RWPE2 (cell line): ENCODE data around the gene IER3IP1.

Experiments used
- ATAC-seq: fragments of 200-7000 bp; cut with Tn5 transposase; 3 replicates; pipeline ENCODE4 v1.9.1; 2021; ENCODE audit warnings: low read depth
- DNase-seq: peaks from one replicate; pipeline ENCODE4 v3.0.0-alpha.2; 2020; ENCODE audit warnings: low spot score
- H3K27ac ChIP-seq: fragments of 450-650 bp; 2 replicates; pipeline ENCODE4 v1.5.1; 2017; ENCODE audit warnings: mild to moderate bottlenecking; ENCODE audit not compliant: poor library complexity, severe bottlenecking
- H3K27me3 ChIP-seq: fragments of 250-450 bp; sonication (Bioruptor Pico); 2 replicates; pipeline ENCODE4 v1.5.1; 2021; ENCODE audit warnings: mild to moderate bottlenecking, moderate library complexity; ENCODE audit not compliant: insufficient read depth, poor library complexity, severe bottlenecking
- H3K36me3 ChIP-seq: fragments of 250-450 bp; sonication (Bioruptor Pico); 2 replicates; pipeline ENCODE4 v1.5.1; 2020; ENCODE audit warnings: low read depth, mild to moderate bottlenecking, moderate library complexity
- H3K4me1 ChIP-seq: fragments of 250-450 bp; sonication (Bioruptor Pico); 2 replicates; pipeline ENCODE4 v1.5.1; 2021; ENCODE audit warnings: mild to moderate bottlenecking, moderate library complexity; ENCODE audit not compliant: insufficient read depth, poor library complexity, severe bottlenecking
- H3K4me3 ChIP-seq: fragments of 250-450 bp; sonication (Bioruptor Pico); 2 replicates; pipeline ENCODE4 v1.5.1; 2021; ENCODE audit warnings: mild to moderate bottlenecking, moderate library complexity; ENCODE audit not compliant: severe bottlenecking
- H3K9me3 ChIP-seq: fragments of 250-450 bp; sonication (Bioruptor Pico); 2 replicates; pipeline ENCODE4 v1.5.1; 2021; ENCODE audit warnings: mild to moderate bottlenecking, moderate library complexity; ENCODE audit not compliant: severe bottlenecking
- TF ChIP-seq, protein P1 (sequence below): fragments of 450-650 bp; IDR thresholded peaks from one replicate; pipeline ENCODE4 v1.5.1; 2017; ENCODE audit warnings: mild to moderate bottlenecking, moderate library complexity; ENCODE audit not compliant: poor library complexity, severe bottlenecking

IER3IP1 gene

DNA sequence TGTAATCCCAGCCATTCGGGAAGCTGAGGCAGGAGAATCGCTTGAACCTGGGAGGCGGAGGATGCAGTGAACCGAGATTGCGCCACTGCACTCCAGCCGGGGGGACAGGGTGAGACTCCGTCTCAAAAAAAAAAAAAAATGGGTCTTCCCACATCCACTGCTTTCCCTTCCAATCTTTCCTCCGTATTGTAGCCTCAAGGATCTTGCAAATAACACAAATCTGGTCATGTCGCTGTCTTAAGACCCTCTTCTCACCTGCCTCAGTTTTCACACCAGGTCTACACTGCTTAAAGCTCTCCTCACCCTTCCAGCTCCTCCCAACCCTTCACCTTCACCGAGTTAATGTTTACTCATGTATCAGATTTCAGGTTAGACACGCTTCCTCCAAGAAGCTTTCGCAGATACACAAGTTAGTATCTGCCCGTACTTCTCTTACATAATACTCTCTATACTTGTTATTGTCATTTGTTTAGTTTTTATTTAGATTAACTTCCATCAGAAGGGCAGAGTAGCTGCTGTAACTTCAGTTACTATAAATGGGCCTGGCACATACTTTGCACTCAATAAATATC lies 1.5 kb downstream of the IER3IP1 start:
- Histone ChIP-seq H3K36me3 (peaks cover 21% of the 10 kb centered on the region), H3K4me1 (peaks cover 7% of the 10 kb centered on the region), H3K4me3 (peak overlapping the region; percentile 77), H3K9me3 (no peaks in the 10 kb centered on the region), H3K27ac (peak overlapping the region; percentile 33), H3K27me3 (no peaks in the 10 kb centered on the region)
- TF ChIP-seq, protein P1, sequence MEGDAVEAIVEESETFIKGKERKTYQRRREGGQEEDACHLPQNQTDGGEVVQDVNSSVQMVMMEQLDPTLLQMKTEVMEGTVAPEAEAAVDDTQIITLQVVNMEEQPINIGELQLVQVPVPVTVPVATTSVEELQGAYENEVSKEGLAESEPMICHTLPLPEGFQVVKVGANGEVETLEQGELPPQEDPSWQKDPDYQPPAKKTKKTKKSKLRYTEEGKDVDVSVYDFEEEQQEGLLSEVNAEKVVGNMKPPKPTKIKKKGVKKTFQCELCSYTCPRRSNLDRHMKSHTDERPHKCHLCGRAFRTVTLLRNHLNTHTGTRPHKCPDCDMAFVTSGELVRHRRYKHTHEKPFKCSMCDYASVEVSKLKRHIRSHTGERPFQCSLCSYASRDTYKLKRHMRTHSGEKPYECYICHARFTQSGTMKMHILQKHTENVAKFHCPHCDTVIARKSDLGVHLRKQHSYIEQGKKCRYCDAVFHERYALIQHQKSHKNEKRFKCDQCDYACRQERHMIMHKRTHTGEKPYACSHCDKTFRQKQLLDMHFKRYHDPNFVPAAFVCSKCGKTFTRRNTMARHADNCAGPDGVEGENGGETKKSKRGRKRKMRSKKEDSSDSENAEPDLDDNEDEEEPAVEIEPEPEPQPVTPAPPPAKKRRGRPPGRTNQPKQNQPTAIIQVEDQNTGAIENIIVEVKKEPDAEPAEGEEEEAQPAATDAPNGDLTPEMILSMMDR: no peak
- ATAC-seq (peak; percentile 82), DNase-seq (no peak)

DNA sequence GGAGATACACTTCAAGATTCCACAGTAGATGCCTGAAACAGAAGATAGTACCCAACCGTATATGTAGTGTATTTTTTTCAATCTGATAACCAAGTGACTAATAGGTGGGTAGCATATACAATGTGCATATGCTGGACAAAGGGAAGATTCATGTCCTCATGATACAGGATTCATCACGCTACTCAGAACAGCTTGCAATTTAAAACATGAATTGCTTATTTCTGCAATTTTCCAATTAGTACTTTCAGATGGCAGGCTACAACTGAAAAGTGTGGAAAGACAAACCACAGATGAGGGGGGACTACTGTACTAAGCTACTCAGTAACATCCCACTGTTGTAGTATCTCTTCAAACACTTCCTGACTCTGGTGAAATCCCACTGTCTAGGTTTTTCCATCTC lies 3.7 kb downstream of the IER3IP1 start:
- TF ChIP-seq, protein P1: no peak
- H3K27ac ChIP-seq: no peak overlapping the region

DNA sequence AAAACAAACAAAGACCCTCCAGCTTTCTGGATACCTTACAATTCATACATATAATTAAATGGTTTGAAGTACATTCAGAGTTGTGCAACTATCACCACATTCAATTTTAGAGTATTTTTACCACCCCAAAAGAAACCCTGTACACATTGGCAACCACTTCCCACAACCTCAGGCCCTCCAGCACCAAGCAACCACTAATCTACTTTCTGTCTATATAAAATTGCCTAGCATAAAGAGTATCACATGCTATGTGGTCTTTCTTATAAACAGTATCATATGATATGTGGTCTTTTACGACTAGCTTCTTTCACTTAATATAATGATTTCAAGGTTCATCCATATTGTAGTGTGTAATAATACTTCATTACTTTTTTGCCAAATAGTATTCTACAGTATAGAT lies 7.3 kb downstream of the IER3IP1 start:
- H3K9me3 ChIP-seq: no peaks in the 10 kb centered on the region
- H3K4me3 ChIP-seq: no peak overlapping the region
- H3K27ac ChIP-seq: no peak overlapping the region
- DNase-seq: no peak
- H3K4me1 ChIP-seq: peaks cover 1% of the 10 kb centered on the region
- ATAC-seq: no peak
- peaks cover 28% of the 10 kb centered on the region for H3K36me3 ChIP-seq
- TF ChIP-seq, protein P1: no peak
- H3K27me3 ChIP-seq: no peaks in the 10 kb centered on the region

More for the DNA sequence above, 3.7 kb downstream of the IER3IP1 start:
- DNase-seq (no peak), ATAC-seq (no peak)
- Histone ChIP-seq H3K27me3 (no peaks in the 10 kb centered on the region), H3K9me3 (no peaks in the 10 kb centered on the region), H3K4me1 (peaks cover 7% of the 10 kb centered on the region), H3K36me3 (peaks cover 30% of the 10 kb centered on the region), H3K4me3 (no peak overlapping the region)

DNA sequence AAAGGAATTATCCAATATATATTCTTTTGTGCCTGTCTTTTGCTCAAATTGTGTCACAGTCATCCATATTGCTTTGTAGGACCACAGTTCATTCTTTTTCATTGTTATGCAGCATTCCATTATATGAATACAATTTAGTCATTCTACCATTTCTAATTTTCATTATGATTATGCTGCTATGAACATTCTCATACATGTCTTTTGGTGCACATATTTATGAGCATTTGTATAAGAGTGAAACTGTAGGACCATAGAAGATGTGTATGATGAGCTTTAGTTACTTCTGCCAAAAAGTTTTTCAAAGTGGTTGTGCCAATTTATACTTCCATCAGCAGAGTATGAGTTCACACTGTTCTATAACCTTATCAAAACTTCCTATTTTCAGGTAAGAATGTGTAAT lies 7.7 kb downstream of the IER3IP1 start:
- Histone ChIP-seq H3K36me3 (peaks cover 24% of the 10 kb centered on the region), H3K9me3 (no peaks in the 10 kb centered on the region), H3K4me3 (no peak overlapping the region), H3K4me1 (peaks cover 5% of the 10 kb centered on the region), H3K27me3 (no peaks in the 10 kb centered on the region), H3K27ac (no peak overlapping the region)
- ATAC-seq: no peak
- DNase-seq: no peak
- TF ChIP-seq, protein P1: no peak

DNA sequence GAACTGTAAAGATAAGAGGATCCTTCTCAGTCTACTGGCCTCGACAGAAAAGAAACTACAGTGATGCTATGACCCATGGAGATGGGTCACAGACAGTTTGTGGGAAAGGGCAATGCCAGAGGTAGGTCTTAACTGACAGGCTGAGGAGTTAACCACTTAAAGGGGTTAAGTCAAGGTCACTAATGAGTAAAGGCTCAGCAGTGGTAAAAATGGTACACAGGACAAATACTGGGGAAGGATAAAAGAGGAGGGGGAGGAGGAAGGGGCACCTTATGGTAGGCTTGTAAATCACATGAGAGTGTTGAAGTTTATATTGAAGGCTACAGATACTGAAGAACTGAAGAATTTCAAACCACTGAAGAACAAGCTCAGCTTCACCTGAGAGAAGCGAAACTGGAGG lies 9.9 kb downstream of the IER3IP1 start:
- no peaks in the 10 kb centered on the region for H3K9me3 ChIP-seq
- DNase-seq (no peak), ATAC-seq (no peak)
- peaks cover 13% of the 10 kb centered on the region for H3K4me1 ChIP-seq
- no peak overlapping the region for H3K27ac ChIP-seq
- TF ChIP-seq, protein P1: no peak
- no peaks in the 10 kb centered on the region for H3K27me3 ChIP-seq
- peaks cover 22% of the 10 kb centered on the region for H3K36me3 ChIP-seq
- H3K4me3 ChIP-seq: no peak overlapping the region
